Measurements from ENCODE around the gene CKLF.

The CKLF gene

DNA sequence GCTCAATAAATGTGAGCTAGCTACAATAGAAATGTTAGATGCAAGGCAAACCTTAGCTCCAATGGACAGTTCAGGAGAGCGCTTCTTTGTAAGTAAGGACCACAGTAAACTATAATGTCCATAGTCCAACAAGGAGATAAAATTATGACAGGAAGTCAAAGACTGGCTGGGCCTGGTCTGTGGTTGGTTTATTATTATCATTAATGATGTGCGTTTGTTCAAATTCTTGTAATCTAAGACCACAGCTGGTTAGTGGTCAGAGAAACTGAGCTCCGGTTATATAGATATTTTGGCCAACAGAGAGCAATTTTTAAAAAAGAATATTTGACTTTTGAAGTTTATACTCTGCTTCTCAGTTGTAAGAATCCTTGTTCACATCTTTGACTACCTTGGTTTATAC is 22.2 kb downstream of the CKLF start:
- Histone ChIP-seq H3K4me2 (ENCODE audit: low read length) (no peak overlapping the region), H3K4me1 (ENCODE audit: control insufficient read depth, low read depth, low read length) (no peaks in the 10 kb centered on the region), H2AK5ac (ENCODE audit: low read length) (no peak overlapping the region), H3K36me3 (ENCODE audit: control insufficient read depth, insufficient read depth, low read length) (no peaks in the 10 kb centered on the region), H3K27ac (ENCODE audit: low read depth, low read length) (no peak overlapping the region), H2BK120ac (ENCODE audit: low read depth, low read length) (no peak overlapping the region), H3K23ac (ENCODE audit: low read length) (no peak overlapping the region), H3K79me1 (ENCODE audit: low read length) (no peaks in the 10 kb centered on the region), H4K8ac (ENCODE audit: low read depth, low read length) (no peak overlapping the region), H3K56ac (ENCODE audit: low read length) (no peak overlapping the region), H4K5ac (ENCODE audit: low read length) (no peak overlapping the region), H3K4me3 (ENCODE audit: low read length) (no peak overlapping the region), H3K4ac (ENCODE audit: low read depth, low read length) (no peak overlapping the region), H2BK5ac (ENCODE audit: low read length) (no peak overlapping the region), H3K9ac (ENCODE audit: low read length) (no peak overlapping the region), H3K79me2 (ENCODE audit: control insufficient read depth, insufficient read depth, low read length) (no peaks in the 10 kb centered on the region), H3K18ac (ENCODE audit: low read length) (no peak overlapping the region), H3K27me3 (ENCODE audit: insufficient read depth, low read length, poor library complexity) (peaks cover 3% of the 10 kb centered on the region), H2BK15ac (replicated peaks; ENCODE audit: low read depth) (no peak overlapping the region)
- no peak for DNase-seq
- no CpG with 5 or more reads among the region's 3 CpGs for WGBS (ENCODE audit: extremely low coverage, insufficient coverage, low lambda C conversion rate)

GRCh38 chr16:66575060-66575459 is 22.7 kb downstream of the CKLF start:
- Histone ChIP-seq H3K4me1 (ENCODE audit: control insufficient read depth, low read depth, low read length) (no peaks in the 10 kb centered on the region), H4K5ac (ENCODE audit: low read length) (no peak overlapping the region), H3K36me3 (ENCODE audit: control insufficient read depth, insufficient read depth, low read length) (no peaks in the 10 kb centered on the region), H3K4me3 (ENCODE audit: low read length) (no peak overlapping the region), H3K4me2 (ENCODE audit: low read length) (no peak overlapping the region), H3K23ac (ENCODE audit: low read length) (no peak overlapping the region), H3K79me2 (ENCODE audit: control insufficient read depth, insufficient read depth, low read length) (no peaks in the 10 kb centered on the region), H3K27me3 (ENCODE audit: insufficient read depth, low read length, poor library complexity) (peaks cover 3% of the 10 kb centered on the region), H2BK120ac (ENCODE audit: low read depth, low read length) (no peak overlapping the region), H3K27ac (ENCODE audit: low read depth, low read length) (no peak overlapping the region), H3K18ac (ENCODE audit: low read length) (no peak overlapping the region), H2BK5ac (ENCODE audit: low read length) (no peak overlapping the region), H2AK5ac (ENCODE audit: low read length) (no peak overlapping the region), H2BK15ac (replicated peaks; ENCODE audit: low read depth) (no peak overlapping the region), H3K79me1 (ENCODE audit: low read length) (no peaks in the 10 kb centered on the region), H3K4ac (ENCODE audit: low read depth, low read length) (no peak overlapping the region), H4K8ac (ENCODE audit: low read depth, low read length) (no peak overlapping the region), H3K56ac (ENCODE audit: low read length) (no peak overlapping the region), H3K9ac (ENCODE audit: low read length) (no peak overlapping the region)
- DNase-seq, result no peak
- WGBS (ENCODE audit: extremely low coverage, insufficient coverage, low lambda C conversion rate), result no CpG with 5 or more reads among the region's 3 CpGs

DNA sequence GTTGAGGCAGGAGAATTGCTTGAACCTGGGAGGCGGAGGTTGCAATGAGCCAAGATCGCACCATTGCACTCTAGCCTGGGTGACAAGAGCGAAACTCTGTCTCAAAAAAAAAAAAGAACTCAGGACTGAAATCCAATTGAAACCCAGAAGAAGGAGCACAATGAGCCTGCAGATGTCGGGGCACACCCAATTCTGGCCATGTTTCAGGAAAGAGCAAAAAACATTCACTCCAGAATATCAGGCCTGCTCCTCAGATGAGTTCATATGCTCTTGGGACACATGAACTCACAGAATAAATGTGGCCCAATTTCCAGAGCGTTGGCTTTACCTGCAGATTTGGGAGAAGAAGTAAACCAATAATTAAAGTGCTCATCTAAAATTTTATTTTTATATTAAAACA is 23.9 kb downstream of the CKLF start:
- Histone ChIP-seq H3K9ac (ENCODE audit: low read length) (no peak overlapping the region), H2BK15ac (replicated peaks; ENCODE audit: low read depth) (no peak overlapping the region), H4K5ac (ENCODE audit: low read length) (no peak overlapping the region), H3K56ac (ENCODE audit: low read length) (no peak overlapping the region), H3K4ac (ENCODE audit: low read depth, low read length) (no peak overlapping the region), H3K18ac (ENCODE audit: low read length) (no peak overlapping the region), H3K79me2 (ENCODE audit: control insufficient read depth, insufficient read depth, low read length) (no peaks in the 10 kb centered on the region), H3K79me1 (ENCODE audit: low read length) (no peaks in the 10 kb centered on the region), H2BK5ac (ENCODE audit: low read length) (no peak overlapping the region), H4K8ac (ENCODE audit: low read depth, low read length) (no peak overlapping the region), H3K4me3 (ENCODE audit: low read length) (no peak overlapping the region), H3K23ac (ENCODE audit: low read length) (no peak overlapping the region), H3K27ac (ENCODE audit: low read depth, low read length) (no peak overlapping the region), H3K36me3 (ENCODE audit: control insufficient read depth, insufficient read depth, low read length) (no peaks in the 10 kb centered on the region), H3K4me2 (ENCODE audit: low read length) (no peak overlapping the region), H3K4me1 (ENCODE audit: control insufficient read depth, low read depth, low read length) (no peaks in the 10 kb centered on the region), H2BK120ac (ENCODE audit: low read depth, low read length) (no peak overlapping the region), H3K27me3 (ENCODE audit: insufficient read depth, low read length, poor library complexity) (peaks cover 3% of the 10 kb centered on the region), H2AK5ac (ENCODE audit: low read length) (no peak overlapping the region)
- WGBS (ENCODE audit: extremely low coverage, insufficient coverage, low lambda C conversion rate), result no CpG with 5 or more reads among the region's 5 CpGs
- DNase-seq, result no peak

- Histone ChIP-seq H3K4ac (ENCODE audit: low read depth, low read length) (no peak within 1 kb of the TSS), H3K79me1 (ENCODE audit: low read length) (no peaks in the 10 kb centered on the region), H3K23ac (ENCODE audit: low read length) (no peak within 1 kb of the TSS), H3K27me3 (ENCODE audit: insufficient read depth, low read length, poor library complexity) (peaks cover 3% of the 10 kb centered on the region), H3K36me3 (ENCODE audit: control insufficient read depth, insufficient read depth, low read length) (no peaks in the 10 kb centered on the region), H3K27ac (ENCODE audit: low read depth, low read length) (no peak within 1 kb of the TSS), H3K4me1 (ENCODE audit: control insufficient read depth, low read depth, low read length) (no peaks in the 10 kb centered on the region), H2BK120ac (ENCODE audit: low read depth, low read length) (no peak within 1 kb of the TSS), H3K4me3 (ENCODE audit: low read length) (no peak within 1 kb of the TSS), H2BK15ac (replicated peaks; ENCODE audit: low read depth) (no peak within 1 kb of the TSS), H2BK5ac (ENCODE audit: low read length) (no peak within 1 kb of the TSS), H3K4me2 (ENCODE audit: low read length) (no peak within 1 kb of the TSS), H3K79me2 (ENCODE audit: control insufficient read depth, insufficient read depth, low read length) (no peaks in the 10 kb centered on the region), H2AK5ac (ENCODE audit: low read length) (peak within 1 kb of the TSS; percentile 15), H4K8ac (ENCODE audit: low read depth, low read length) (no peak within 1 kb of the TSS), H4K5ac (ENCODE audit: low read length) (no peak within 1 kb of the TSS), H3K9ac (ENCODE audit: low read length) (no peak within 1 kb of the TSS), H3K18ac (ENCODE audit: low read length) (no peak within 1 kb of the TSS), H3K56ac (ENCODE audit: low read length) (peak within 1 kb of the TSS; percentile 47)
- WGBS (ENCODE audit: extremely low coverage, insufficient coverage, low lambda C conversion rate), result no CpG with 5 or more reads among the region's 77 CpGs
- DNase-seq, result no peak
These were observed 26.5 kb downstream of the CKLF start, which contains the start of gene CMTM2 for GRCh38 chr16:66578651-66579531. TSS of gene CMTM2 (plus strand) at chr16:66579463. CDS start at chr16:66579608, 145 bp downstream.

GRCh38 chr16:66580605-66581209 is 28.3 kb downstream of the CKLF start:
- no CpG with 5 or more reads among the region's 4 CpGs for WGBS (ENCODE audit: extremely low coverage, insufficient coverage, low lambda C conversion rate)
- H3K18ac ChIP-seq (ENCODE audit: low read length), result no peak overlapping the region
- peak; percentile 83 for DNase-seq
- no peak overlapping the region for H4K8ac ChIP-seq (ENCODE audit: low read depth, low read length)
- H3K4me3 ChIP-seq (ENCODE audit: low read length), result no peak overlapping the region
- no peak overlapping the region for H3K9ac ChIP-seq (ENCODE audit: low read length)
- H2AK5ac ChIP-seq (ENCODE audit: low read length), result no peak overlapping the region
- no peak overlapping the region for H3K4ac ChIP-seq (ENCODE audit: low read depth, low read length)
- H4K5ac ChIP-seq (ENCODE audit: low read length), result no peak overlapping the region
- no peak overlapping the region for H3K23ac ChIP-seq (ENCODE audit: low read length)
- H3K79me2 ChIP-seq (ENCODE audit: control insufficient read depth, insufficient read depth, low read length), result no peaks in the 10 kb centered on the region
- H3K36me3 ChIP-seq (ENCODE audit: control insufficient read depth, insufficient read depth, low read length), result no peaks in the 10 kb centered on the region
- no peak overlapping the region for H2BK120ac ChIP-seq (ENCODE audit: low read depth, low read length)
- H3K79me1 ChIP-seq (ENCODE audit: low read length), result no peaks in the 10 kb centered on the region
- H3K4me2 ChIP-seq (ENCODE audit: low read length), result no peak overlapping the region
- no peak overlapping the region for H3K27ac ChIP-seq (ENCODE audit: low read depth, low read length)
- no peak overlapping the region for H3K56ac ChIP-seq (ENCODE audit: low read length)
- no peak overlapping the region for H2BK15ac ChIP-seq (replicated peaks; ENCODE audit: low read depth)
- H2BK5ac ChIP-seq (ENCODE audit: low read length), result no peak overlapping the region
- H3K4me1 ChIP-seq (ENCODE audit: control insufficient read depth, low read depth, low read length), result no peaks in the 10 kb centered on the region
- peaks cover 3% of the 10 kb centered on the region for H3K27me3 ChIP-seq (ENCODE audit: insufficient read depth, low read length, poor library complexity)

Data from mesendoderm (in vitro differentiated cells).